Amniotic epithelial cell (primary cell): ENCODE measurements around the gene SRPX2.
"Not testable (repeated sequence)": the region's sequence is repeated elsewhere in the genome, so short reads cannot be mapped to it uniquely, and the experiment has no call there.

Experiments
- DNase-seq: peaks from one replicate; pipeline ENCODE4 v3.0.0-alpha.2; 2010; ENCODE audit warnings: low read depth

The SRPX2 gene

GRCh38 chrX:100700809-100701208 is 56.8 kb downstream of the SRPX2 start:
- no peak for DNase-seq

GRCh38 chrX:100704581-100705203 is 60.7 kb downstream of the SRPX2 start:
- no peak for DNase-seq

GRCh38 chrX:100710816-100711215 is 66.8 kb downstream of the SRPX2 start:
- no peak for DNase-seq

- no peak for DNase-seq
Observed at GRCh38 chrX:100717363-100717762, 73.4 kb downstream of the SRPX2 start.

- no peak for DNase-seq
Observed at GRCh38 chrX:100719139-100719538, 75.1 kb downstream of the SRPX2 start.

GRCh38 chrX:100720301-100720700 is 76.3 kb downstream of the SRPX2 start:
- peak; percentile 11 for DNase-seq

- no peak for DNase-seq
Observed at GRCh38 chrX:100721328-100721727, 77.3 kb downstream of the SRPX2 start.

- DNase-seq, result not testable (repeated sequence)
Observed at GRCh38 chrX:100724006-100724405, 80.0 kb downstream of the SRPX2 start.
